GM19467 (cell line): Measurements from ENCODE around the gene DCAF10.
"Not testable (repeated sequence)": the region's sequence is repeated elsewhere in the genome, so short reads cannot be mapped to it uniquely, and the experiment has no call there.

ENCODE experiments used
- ATAC-seq: cut with Tn5 transposase; IDR thresholded peaks from one replicate; pipeline ENCODE4 v1.9.1; 2021; ENCODE audit warnings: mild to moderate bottlenecking, moderate library complexity; ENCODE audit not compliant: unreplicated experiment

DCAF10 gene

DNA sequence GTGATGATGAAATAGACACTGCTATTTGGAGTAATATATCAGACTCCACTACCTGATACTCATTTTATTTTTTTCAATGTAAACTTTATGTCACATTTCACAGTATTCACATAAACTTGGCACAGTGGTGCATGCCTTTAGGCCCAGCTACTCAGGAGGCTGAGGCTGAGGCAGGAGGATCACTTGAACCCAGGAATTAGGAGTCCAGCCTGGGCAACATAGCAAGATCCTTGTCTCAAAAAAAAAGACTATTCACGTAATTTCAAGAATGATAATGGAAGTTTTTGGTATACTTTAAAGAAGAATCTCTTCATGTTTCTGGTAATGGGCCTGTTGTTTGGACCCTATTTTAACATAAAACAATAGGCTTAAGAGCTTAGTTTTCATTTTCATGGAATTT, 56.0 kb downstream of the DCAF10 start:
- no peak for ATAC-seq

DNA sequence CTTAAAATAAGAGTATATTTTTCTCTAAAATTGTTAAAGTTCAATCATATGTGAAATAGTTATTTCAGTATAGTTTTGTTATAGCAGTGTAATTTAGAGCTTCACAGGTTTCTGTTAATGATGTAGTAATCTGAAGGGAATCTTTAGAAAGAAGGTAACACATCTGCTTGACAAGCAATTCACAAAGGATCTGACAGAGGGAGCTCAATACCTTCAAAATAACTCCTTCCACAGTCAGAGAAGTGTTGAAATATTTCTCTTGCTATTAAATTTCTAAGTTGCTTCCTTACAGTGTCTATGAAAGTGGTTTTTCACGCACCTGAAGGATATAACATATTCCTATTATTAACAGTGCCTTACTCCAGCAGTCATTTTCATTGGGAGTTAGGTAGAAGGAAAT, 58.4 kb downstream of the DCAF10 start:
- no peak for ATAC-seq

DNA sequence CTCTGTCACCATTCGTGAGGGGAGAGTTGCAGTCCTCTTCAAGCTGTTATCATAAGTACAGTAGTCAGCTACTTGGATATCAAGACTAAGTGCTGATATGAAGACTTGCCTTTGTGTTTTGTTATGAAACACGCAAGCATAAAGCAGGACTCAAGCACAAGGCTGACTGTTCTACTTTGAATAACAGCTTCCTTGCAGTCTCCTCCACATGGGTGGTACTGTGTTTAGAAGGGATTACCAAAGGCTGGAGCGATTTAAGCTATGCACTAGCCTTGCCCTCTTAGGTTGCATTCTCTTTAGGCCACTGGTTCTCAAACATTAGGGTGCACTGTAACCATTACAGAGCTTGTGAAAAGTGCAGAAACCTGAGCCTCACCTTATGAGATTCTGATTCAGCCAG, 61.9 kb downstream of the DCAF10 start:
- ATAC-seq = no peak

DNA sequence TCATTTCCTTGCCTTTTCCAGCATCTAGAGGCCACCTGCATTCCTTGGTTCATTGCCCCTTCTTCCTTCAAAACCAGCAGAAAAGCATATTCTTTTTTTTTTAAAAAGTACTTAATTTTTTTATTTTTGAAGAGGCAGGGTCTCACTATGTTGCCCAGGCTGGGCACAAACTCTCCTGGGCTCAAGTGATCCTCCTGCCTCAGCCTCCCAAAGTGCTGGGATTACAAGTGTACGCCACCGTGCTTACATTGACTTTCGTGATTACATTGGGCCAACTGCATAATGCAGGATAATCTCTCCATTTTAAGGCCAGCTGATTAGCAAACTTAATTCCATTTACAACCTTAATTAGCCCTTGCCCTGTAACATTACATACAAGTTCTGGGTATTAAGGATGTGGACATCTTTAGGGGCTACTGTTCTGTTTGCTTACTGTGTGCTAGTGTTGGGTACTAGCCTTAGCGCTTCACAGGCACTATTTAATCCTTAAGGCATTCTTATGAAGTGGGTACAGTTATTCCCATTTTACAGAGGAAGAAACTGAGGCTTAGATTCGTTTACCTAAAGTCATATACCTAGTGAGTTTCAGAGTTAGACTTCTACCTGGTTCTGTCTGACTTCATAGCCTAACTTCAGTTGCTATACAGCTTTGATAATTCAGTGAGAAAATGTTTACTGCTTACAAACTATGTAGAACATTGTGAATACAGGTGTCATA, 69.6 kb downstream of the DCAF10 start:
- ATAC-seq = no peak

DNA sequence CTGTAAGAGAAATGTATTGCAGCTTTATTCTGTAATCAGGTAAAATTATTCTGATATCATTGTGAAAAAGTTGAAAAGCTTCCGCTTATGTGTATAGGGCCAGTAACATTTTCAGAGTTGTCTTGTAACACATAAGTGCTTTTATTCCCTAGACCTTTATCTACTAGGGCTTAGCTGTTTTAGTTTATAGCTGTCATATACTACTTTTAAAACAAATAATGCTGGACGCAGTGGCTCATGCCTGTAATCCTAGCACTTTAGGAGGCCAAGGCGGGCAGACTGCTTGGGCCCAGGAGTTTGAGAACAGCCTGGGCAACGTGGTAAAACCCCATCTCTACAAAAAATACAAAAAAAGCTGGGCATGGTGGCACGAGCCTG, 70.2 kb downstream of the DCAF10 start:
- ATAC-seq = no peak

DNA sequence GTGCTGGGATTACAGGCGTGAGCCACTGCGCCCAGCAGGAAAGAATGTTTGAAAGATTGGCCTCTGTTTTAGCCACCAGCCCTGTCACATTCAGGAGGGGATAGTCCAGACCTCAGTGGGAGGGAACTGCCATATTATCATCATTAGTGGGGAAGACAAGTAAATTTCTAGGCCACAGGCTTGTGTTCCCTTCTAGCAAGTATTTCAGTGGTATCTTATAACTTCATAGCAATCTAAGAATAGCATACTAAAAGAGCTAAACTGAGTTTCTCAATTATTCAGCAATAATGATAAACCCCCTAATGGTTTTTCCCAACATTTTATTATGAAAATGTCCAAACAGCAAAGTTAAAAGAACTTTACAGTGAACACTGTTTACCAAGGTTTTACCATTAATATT, 73.4 kb downstream of the DCAF10 start:
- no peak for ATAC-seq

DNA sequence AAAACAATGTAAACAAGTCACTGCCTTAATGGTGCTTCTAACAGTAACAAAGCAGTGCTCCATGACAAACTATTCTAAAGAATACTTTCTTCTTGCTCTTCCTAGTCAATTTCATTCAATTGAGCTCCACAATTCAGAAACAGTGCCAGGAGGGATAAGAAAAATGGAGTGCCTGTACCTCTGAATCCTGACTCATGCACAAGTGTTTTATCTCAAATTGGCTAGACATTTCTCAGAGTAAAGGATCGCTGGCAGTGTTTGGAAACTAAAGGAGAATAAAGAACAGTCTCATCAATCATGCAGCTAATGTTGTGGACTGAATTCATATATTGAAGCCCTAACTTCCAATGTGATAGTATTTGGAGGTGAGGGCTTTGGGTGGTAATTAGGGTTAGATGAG, 75.8 kb downstream of the DCAF10 start:
- no peak for ATAC-seq

DNA sequence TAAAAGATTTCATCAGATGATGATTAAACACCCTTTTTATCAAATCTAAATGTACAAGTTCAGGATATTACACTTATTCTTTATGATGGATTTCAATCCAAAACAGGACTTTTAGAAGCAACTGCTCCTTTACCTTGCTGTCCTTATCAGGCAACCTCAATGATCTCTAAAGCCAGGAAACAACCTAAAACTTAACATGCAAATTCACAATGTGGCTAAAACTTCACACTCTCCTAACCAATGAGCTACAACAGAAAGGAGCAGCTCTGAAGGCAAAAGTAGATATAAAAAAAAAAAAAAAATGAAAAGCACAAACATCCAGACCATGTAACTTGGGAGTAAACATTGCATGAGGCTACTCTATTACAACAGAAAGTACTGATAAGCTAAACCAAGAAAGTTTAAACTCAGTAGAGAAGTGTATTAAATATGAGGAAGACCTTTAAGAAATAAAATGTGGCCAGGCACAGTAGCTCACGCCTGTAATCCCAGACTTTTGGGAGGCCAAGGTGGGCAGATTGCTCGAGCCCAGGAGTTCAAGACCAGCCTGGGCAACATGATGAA, 80.4 kb downstream of the DCAF10 start:
- no peak for ATAC-seq

DNA sequence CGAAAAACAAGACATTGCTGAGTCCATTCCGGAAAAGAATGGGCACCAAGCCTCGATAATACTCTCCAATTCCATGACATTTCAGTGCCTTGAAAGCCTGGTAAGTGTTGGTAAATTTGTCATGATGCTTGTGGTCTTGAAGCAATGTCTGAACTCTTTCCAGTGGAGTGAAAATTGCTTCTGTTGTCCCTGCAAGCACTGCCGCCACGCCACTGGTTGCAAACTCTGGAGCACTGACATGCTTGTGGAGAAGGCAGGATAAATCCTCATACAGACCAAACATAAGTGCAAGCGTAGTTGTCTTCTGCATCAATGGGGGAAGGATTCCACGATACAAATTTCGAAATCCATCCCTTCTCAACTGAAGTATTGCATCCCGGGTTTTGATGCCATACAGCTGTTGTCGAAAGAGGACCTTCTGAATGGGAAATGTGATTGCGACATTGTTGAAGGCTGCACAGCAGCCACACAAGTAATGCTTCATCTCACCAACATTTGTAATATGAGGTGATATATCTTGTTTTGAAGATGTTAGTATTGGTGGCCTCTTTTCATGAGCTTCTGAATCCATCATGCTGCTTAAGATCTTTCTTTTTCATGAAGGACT, 87.5 kb downstream of the DCAF10 start:
- not testable (repeated sequence) for ATAC-seq

DNA sequence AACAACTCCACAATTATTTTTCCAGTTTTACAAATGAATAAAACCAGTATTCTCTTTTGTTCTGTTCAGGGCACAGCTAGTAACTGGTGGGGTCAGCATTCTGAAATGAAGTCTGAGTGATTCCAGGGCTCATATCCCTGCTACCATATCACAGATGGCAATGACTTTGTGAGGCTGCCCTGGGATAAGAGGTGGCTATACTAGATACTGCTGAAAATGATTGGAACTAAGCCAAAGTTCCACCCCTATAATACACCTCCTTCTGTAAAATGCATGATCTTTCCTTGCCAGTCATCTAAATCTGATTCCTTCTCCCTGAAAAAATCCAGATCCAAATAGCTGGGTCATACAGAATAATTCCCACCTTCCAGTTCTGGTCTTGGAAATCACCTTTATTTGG, 88.9 kb downstream of the DCAF10 start:
- no peak for ATAC-seq

DNA sequence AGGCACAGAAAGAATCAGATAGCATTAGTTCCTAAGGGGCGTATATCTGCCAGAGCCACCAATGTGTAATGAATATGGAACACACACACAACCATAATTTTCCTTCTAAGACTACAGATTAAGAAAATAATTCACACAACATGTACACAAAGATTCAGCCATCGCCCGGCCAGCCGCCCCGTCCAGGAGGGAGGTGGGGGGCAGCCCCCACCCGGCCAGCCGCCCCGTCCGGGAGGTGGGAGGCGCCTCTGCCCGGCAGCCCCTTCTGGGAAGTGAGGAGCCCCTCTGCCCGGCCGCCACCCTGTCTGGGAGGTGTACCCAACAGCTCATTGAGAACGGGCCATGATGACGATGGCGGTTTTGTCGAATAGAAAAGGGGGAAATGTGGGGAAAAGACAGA, 90.4 kb downstream of the DCAF10 start:
- ATAC-seq = not testable (repeated sequence)

DNA sequence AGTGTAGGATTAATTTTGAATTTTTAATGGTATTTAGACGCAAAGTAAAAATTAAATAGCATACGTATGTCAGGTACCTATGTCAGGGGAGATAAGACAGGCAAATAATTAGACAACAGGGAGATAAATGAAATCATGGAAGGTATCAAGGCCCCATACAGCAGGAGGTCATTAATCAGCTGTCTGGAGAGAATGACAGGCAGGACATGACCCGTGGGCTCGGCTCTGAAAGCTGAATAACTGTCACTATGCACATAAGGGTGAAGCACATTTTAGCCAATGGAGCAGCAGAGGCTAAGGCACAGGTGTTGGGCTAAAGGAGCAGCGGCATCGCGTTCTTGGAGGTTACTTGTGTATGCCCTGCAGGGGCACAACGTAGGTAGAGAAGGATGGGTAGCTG, 91.5 kb downstream of the DCAF10 start:
- no peak for ATAC-seq

DNA sequence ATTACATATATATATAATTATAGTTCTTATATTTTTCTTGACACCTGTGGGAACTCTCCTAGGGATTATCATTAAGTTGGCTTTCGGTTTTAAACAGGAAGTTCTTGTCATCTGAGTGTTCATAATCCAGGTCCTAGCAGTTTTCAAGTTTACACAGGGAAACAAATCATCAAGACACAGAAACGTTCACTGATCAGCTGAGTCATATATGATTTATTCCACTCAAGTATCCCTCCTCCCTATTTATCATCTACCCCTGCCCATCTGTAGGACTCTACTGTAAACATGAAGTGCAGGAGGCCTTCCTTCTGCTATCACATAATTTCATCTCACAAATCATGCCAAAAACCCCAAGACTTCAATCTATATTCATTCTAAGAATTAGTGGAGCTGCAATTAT, 97.1 kb downstream of the DCAF10 start:
- no peak for ATAC-seq

DNA sequence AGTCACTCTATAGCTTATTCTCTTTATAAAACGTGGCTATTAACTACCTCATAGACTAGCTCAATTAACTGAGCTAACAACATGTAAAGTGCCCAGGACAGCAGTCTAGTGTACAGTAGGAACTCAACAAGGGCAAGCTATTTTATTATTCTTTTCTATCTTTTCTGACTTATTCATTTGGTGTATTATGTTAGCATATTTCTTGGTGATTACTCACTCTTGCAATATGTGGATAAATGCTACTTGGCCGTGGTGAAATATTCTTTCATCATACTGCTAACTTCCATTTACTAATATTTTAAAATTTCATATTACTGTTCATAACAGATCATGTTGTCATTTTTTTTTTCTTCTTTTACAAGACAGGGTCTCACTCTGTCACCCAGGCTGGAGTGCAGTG, 98.4 kb downstream of the DCAF10 start:
- no peak for ATAC-seq

DNA sequence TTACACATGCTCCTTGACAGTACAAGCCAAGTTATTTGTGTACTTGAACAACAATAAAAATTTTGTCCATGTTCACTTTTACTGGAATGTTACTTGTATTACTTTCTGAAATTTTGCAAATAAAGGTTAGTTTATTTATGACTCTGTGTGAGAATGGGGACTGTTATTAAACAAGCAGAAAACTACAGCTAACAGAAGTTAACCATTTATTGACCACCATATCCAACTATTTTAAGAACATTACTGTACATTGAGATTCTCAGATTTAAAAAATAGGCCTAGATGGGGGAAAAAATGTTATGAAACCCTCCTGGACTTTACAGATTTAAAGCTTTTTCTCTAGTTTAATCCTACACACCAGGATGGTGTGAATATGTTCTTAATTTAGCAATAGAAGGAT, 101.5 kb downstream of the DCAF10 start:
- no peak for ATAC-seq

DNA sequence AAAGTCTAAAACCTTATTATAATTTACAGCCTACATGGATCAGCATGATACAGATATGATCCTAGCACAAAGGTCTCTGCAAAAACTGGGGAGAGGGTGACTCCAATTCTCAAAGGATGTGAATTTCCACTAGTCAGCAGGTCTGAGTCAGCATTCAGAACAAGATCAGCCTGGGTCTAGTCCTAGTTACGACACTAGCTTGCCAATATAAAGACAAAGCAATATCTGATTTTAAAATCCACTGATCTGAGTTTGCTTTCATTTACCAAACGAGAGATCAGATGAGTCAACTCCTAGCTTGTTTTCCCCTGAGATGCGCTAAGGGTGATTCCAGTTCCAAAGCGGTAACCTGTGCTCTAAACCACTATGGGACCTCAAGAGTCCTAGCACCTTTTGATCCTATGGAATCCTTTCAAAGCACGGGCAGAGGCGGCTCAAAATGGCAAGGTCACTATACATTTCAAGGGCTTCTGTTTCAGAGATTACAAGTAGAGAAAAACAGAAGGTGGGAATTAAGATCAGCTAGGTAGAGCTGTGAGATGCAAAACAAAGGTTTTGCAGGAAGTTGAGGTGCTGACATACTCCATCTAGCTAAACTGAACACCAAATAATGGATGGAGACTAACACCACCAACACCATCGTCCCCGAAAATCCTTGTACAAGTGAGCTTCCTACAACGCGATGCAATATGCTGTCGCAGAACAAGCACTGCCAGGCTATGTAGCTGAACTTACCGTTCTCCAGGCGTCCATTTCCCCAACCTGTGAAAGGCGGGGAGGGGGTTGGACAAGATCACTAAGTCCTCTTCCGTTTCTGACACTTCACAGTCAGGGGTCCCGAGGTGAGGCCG, 102.4 kb downstream of the DCAF10 start:
- no peak for ATAC-seq

DNA sequence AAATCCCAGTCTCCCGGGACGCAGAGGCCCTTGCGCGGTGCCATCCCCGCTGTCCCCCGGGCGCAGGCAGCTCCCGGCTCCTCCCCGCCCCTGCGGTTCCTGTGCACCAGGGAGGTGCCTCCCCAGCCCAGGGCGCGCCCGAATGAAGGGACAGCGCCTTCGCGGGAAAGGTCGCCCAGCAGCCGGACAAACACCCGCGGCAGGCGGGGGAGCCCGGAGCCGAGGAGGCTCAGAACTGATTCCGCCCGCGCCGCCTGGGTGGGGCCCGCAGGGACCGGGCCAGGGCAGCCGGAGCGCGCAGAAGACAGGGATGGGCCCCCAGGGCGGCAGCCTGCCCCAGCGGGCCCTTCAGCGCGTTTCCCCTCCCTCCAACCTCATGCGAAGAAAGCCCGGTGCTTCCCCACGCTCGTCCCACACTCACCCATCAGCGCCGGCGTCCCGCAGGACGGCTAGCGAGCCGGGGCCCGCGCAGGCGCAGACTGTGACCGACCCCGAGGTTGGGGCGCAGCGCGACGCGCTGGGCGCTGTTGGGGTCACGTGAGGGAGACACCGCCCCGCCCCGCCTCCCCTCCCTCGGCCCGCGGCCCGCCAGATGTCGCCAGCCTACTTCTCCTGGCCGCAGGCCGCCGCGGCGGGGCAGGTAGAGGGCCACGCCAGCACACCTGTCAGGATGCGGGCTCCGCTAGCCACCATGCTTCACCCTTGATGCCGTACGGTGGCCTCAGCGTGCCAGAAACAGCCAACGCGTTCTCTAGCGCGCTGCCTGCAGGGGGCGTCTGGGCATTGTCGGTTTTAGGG, 103.2 kb downstream of the DCAF10 start, which contains the start of gene SLC25A51:
TSS of gene SLC25A51 (minus strand) at position 481 of the 798 bp plus-strand sequence. CDS start 15,577 bp downstream, outside the sequence.
- peak; percentile 90 for ATAC-seq

DNA sequence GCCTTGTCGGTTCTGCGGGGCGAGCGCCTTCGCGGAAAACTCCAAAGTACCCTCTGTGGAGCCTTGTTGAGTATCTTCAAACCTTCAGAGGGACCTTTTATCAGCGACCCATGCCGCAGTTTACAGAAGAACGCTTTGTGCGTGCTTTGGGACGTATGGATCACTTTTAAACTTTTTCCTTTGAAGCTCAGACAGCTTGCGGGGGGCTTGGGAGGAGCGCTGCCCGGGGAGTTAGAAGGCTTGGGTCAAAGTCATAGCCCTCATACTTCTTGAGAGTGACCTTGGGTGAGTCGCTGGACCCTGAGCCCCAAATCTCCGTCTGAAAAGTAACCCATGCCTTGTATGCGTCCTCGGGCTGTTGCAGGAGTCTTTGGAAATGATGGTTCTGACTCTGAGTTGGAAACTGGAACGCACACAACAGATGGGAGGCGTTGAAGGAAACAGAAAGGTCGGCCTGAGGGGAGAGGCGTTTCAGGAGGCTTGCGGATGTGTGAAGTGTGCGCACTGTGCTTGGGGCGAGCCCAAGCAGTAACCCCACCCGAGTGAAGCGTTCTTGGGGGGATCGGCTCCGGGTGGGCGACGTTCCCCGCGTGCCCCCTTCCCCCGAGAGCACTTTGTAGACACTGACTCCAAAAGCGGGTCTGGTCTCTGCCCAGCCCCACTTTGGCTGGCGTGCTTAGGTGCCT, 104.0 kb downstream of the DCAF10 start:
- ATAC-seq = no peak

DNA sequence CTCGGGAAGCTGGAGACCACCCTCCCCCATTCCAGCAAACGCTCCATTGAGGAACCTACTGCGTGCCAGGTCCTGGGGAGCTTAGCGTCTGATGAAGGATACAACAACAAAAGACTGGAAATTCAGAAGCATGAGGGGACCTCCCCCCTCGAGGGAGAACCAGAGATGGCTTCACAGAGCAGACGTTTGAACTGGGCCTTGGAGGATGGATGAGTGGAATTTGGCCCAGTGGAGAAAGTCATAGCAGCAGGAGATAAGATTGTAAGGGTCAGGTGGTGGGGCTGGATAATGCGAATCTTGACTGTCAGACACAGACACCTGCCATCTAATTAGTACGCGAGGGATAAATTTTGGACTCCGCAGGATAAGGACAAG, 104.5 kb downstream of the DCAF10 start:
- ATAC-seq = no peak

DNA sequence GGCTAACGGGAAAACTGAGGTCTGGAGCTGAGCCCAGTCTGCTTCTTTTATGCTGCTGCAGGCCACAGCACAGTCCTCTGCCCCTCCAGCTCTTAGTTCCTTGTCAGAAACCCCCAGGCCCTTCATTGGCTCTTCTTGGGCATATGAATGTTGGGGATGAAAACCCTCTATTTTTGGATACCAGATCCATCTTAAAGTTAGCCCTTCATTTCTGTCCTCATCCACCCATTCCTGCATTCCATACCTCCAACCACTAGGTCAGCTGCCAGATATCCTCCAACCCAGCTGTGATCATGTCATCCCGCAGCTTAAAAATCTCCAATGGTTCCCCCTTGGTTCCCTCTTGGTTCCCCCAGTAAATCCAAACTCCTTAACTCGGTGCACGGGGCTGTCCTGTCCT, 105.2 kb downstream of the DCAF10 start:
- no peak for ATAC-seq
